K562 treated with DMSO at 1 percent for 4 hours (cell line): Measurements from ENCODE around the gene CPE. TPM values are rescaled to one million over a fixed set of nuclear protein-coding genes. Genes with fewer than 3 reads are reported as not detected.

ENCODE experiments used
- total RNA-seq: library from RNA; unstranded; fragments of 300-600 nt; gene quantifications from 2 replicates; pipeline ENCODE4 v1.2.3, GENCODE V29; 2022; ENCODE audit not compliant: insufficient read depth

Gene CPE
- total RNA-seq, result not detected in 2 replicates

DNA sequence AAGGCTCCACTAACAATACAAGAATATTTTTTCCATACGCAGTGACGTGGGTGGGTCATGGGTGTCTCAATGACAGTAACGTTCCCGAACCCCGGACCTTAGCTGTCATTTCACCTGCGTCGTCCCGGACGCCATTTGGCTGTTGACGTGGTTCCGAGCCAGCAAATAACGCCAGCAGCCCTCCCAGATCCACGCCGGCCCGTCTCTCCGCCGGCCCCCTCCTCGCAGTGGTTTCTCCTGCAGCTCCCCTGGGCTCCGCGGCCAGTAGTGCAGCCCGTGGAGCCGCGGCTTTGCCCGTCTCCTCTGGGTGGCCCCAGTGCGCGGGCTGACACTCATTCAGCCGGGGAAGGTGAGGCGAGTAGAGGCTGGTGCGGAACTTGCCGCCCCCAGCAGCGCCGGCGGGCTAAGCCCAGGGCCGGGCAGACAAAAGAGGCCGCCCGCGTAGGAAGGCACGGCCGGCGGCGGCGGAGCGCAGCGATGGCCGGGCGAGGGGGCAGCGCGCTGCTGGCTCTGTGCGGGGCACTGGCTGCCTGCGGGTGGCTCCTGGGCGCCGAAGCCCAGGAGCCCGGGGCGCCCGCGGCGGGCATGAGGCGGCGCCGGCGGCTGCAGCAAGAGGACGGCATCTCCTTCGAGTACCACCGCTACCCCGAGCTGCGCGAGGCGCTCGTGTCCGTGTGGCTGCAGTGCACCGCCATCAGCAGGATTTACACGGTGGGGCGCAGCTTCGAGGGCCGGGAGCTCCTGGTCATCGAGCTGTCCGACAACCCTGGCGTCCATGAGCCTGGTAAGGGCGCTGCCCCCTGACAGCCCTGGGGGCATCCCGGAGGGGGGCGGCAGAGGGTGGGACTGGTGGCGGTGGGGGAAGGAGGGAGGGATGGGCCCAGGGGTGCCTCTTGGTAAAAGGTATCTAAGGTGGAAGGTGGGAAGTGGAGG lies at the start of gene CPE:
Gene CPE, plus strand, starts transcription at position 264 of the 933 bp plus-strand sequence. Its CDS starts 214 bp downstream, at position 478.

Other genes starting within 250 kb of the CPE start
- gene KLHL2, start 171.4 kb upstream of the CPE start, total RNA-seq, result 7.1 and 13.5 TPM in 2 replicates
- 16.6 and 16.9 TPM in 2 replicates for gene MSMO1, start 51.3 kb upstream of the CPE start, total RNA-seq